H7 (cell line): ENCODE measurements around the gene BORCS8. TPM values are rescaled to one million over a fixed set of nuclear protein-coding genes. Genes with fewer than 3 reads are reported as not detected.

Experiments
- DNase-seq: peaks from one replicate; pipeline ENCODE4 v3.0.0; 2012
- H3K27me3 ChIP-seq: 2 replicates; pipeline ENCODE4 v1.6.0; 2011; ENCODE audit warnings: mild to moderate bottlenecking, low read length; ENCODE audit not compliant: control insufficient read depth, insufficient read depth
- H3K36me3 ChIP-seq: replicated peaks from 2 replicates; pipeline ENCODE4 v1.5.1; 2011; ENCODE audit warnings: low read length; ENCODE audit not compliant: control insufficient read depth, insufficient read depth
- H3K4me3 ChIP-seq: 2 replicates; pipeline ENCODE4 v1.5.1; 2011; ENCODE audit warnings: low read depth, mild to moderate bottlenecking, control low read depth, low read length, moderate library complexity; ENCODE audit not compliant: insufficient read depth
- total RNA-seq: library from RNA; depleted of rRNA; stranded (reverse); fragments of >200 nt; shearing (Covaris generic); gene quantifications from 2 replicates; pipeline ENCODE4 v1.2.3, GENCODE V29; 2014

The BORCS8 gene
- total RNA-seq, 1 experiment from 2014 or later = 18.9 TPM

DNA sequence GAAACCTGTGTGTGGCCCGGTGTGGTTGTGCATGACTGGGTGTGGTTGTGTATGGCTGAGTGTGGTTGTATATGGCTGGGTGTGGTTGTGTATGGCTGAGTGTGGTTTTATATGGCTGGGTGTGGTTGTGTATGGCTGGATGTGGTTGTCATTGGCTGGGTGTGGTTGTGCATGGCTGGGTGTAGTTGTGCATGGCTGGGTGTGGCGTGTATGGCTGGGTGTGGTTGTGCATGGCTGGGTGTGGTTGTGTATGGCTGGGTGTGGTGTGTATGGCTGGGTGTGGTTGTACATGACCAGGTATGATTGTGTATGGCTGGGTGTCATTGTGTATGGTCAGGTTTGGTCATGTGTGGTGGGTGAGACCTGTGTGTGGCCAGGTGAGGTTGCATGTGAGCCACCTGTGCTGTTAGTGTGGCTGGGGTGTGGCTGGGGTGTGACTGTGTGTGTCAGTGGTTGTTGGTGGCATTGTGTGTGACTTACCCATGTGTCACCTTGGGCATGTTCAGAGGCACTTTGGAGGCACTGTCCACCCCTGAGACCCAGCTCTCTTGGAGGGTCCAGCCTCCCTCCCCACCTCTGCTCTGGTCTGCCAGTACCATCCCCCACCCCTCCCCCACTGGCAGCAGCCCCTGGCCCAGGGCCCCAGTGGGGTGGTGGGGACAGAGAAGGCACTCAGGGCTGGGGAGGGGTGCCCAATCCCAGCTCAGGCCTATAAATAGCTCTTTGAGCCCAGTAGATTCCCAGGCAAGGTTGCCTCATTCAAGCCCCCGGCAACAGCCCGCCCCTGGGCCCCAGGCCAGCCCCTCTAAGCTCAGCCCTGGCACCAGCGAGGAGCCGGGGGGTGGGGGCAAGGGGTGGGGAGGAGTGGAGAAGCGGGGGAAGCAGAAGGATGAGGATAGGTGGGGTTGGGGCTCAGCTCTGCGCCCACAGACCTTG lies 16.0 kb upstream of the BORCS8 start:
- H3K36me3 ChIP-seq = no peaks in the 10 kb centered on the region
- H3K27me3 ChIP-seq = peaks cover 59% of the 10 kb centered on the region
- DNase-seq = peak; percentile 54
- H3K4me3 ChIP-seq = no peak overlapping the region

DNA sequence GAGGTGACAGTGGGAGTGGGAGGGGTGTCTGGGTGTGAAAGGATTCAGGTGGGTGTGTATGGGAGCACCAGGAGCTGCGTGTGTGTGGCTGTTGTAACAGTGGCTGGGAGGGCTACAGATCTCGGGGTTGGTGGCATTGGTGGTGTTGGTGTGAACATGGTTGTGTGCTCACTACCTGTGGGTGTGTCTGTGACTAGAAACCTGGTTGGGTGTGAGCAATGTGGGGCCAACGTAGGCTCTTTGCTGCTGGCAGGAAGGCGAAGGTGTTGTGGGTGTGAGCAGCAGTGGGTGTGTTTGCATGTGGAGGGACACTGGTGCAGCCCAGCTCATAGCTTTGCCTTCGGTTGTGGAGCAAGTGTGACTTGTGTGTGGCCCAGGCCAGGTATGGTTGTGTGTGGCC lies 15.0 kb upstream of the BORCS8 start:
- peaks cover 50% of the 10 kb centered on the region for H3K27me3 ChIP-seq
- H3K36me3 ChIP-seq = no peaks in the 10 kb centered on the region
- DNase-seq = no peak
- H3K4me3 ChIP-seq = no peak overlapping the region

DNA sequence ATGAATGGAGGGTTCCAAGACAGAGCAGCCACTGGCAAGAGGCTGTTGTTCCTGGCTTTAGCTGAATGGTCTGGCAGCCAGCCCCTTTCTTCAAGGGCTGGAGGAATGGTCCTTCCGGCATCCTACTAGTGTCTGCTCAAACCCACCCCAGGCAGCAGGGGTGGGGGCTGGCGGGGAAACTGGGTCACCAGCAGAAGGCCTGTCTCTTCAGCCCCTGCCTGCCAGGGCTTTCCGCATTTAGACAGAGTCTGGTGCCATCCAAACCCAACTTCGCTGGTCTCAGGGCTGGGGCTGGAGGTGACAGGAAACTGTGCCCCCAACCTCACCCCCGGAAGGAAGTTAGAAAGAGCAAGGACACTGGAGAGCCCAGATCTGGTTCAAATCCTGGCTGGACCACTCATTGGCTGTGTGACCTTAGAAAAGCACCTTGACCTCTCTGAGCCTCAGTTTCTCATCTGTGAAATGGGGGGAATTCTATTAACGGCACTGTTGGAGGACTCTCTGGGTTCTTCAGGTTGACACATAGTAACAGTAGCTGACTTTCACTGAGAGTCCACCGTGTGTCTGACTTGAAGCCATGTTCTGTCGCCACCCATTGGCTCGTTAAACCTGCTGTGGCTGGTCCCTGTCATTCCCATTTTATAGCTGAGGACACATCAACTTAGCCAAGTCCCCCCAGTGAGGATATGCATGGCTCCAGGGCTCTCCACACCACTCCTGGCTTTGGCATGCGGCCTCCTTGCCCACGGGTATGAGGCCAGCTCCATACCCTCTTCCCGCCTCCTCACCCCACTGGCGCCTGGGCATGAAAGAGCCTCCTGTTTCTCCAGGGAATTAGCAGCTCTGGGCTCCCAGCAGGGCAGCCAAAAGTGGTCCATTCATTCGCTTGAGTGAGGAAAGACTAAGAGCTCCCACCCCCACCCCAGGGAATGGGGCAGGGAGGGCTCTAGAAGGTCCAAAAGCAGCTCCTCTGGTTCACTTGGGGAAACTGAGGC lies 13.8 kb upstream of the BORCS8 start:
- H3K36me3 ChIP-seq = peaks cover 2% of the 10 kb centered on the region
- H3K4me3 ChIP-seq = no peak overlapping the region
- no peak for DNase-seq
- H3K27me3 ChIP-seq = peaks cover 39% of the 10 kb centered on the region

- H3K36me3 ChIP-seq = peaks cover 2% of the 10 kb centered on the region
- peak; percentile 77 for DNase-seq
- peaks cover 32% of the 10 kb centered on the region for H3K27me3 ChIP-seq
- H3K4me3 ChIP-seq = no peak overlapping the region
These were observed 12.2 kb upstream of the BORCS8 start for GRCh38 chr19:19204181-19204580.

DNA sequence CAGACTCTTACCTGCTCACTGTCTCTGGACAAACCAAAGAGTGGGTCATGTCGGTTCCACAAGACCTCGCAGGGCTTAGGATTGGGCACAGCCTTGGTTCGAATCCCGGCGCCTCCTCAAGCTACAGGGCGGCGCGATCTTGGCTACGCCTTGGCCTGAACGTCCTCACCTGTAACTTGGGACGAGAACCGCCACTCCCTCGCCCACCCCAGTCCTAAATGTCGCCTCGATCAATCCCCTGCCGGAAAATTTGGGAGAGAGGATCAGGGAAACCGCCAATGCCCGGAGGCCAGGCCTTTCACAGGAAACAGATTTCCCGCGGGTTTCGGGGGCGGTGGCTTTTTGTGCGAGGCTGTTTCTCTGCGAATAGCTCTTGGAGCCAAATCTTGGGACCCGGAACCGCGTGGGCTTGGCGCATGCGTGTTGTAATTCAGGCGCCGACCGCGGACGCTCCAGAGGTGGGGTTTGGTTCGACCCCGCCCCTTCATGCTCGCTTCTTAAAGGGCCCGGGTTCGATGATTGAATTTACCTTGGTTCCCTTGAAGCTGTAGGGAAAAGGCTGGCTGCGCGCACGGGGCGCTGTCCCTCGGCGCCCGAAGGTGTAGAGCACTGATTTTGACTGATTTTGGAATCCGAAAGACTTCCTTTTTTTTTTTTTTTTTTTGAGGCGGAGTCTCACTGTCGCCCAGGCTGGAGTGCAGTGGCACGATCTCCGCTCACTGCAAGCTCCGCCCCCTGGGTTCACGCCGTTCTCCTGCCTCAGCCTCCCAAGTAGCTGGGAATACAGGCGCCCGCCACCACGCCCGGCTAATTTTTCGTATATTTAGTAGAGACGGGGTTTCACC lies 11.3 kb upstream of the BORCS8 start, which contains the start of gene NR2C2AP:
TSS of gene NR2C2AP (minus strand) at position 403 of the 845 bp plus-strand sequence. CDS start at position 49, 354 bp downstream.
- H3K36me3 ChIP-seq = peaks cover 6% of the 10 kb centered on the region
- H3K27me3 ChIP-seq = peaks cover 29% of the 10 kb centered on the region
- H3K4me3 ChIP-seq = peak within 1 kb of the TSS; percentile 81
- DNase-seq = peak; percentile 98

DNA sequence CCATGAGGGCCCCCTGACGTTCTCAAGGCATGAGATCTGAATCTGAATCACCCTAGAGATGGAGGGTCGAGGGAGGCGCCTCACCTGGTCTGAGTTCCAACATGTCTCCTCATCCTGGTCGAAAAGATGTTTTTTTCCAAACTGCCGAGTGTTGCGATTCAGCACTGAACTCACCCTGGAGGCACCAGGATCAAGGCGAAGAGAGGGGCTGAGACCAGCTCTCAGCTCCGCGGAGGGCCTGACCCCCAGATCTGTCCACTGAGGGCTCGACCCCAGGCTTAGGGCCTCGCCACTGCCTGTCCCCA lies 10.7 kb upstream of the BORCS8 start:
- peak; percentile 70 for DNase-seq
- H3K4me3 ChIP-seq = peak overlapping the region; percentile 81
- peaks cover 28% of the 10 kb centered on the region for H3K27me3 ChIP-seq
- H3K36me3 ChIP-seq = peaks cover 7% of the 10 kb centered on the region

DNA sequence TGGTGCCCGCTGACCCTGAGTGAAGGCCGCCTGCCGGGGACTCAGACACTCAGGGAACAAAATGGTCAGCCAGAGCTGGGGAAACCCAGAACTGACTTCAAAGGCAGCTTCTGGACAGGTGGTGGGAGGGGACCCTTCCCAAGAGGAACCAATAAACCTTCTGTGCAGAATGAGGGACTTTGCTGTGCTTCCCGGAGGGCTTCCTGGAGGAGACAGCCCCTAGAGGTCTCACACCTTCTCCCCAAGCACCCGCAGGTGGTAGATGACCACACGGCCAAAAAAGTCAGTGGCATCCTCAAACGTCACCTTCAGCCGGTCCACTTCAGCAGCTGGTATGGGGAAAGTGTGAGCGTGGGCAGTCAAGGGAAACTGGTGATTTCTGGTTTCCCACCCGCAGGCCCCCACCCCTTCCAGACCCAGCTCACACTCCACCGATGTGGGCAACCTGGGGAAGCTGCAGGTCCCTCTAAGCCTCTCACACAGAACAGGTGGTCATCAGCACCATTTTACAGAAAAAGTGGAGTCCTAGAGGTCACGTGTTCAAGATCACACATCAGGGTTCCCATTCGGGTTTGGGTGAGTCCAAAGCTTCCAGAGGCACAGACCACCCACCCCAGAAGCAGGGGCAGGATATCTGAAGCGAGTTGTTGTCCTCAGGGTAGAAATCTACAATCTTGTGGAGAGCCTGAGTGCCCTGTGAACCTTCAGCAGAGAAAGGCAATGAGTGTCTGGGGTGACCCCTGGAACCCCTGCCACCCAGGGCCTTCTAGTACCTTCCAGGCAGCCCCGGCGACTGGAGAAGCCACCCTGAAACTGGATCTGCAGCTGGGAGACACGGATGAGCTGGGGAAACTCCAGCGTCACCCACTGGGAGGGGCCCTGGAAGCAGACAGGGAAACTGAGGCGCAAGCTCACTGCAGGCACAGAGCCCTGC lies 10.0 kb upstream of the BORCS8 start:
- Histone ChIP-seq H3K4me3 (peak overlapping the region; percentile 81), H3K36me3 (peaks cover 9% of the 10 kb centered on the region), H3K27me3 (peaks cover 24% of the 10 kb centered on the region)
- DNase-seq = peak; percentile 35

DNA sequence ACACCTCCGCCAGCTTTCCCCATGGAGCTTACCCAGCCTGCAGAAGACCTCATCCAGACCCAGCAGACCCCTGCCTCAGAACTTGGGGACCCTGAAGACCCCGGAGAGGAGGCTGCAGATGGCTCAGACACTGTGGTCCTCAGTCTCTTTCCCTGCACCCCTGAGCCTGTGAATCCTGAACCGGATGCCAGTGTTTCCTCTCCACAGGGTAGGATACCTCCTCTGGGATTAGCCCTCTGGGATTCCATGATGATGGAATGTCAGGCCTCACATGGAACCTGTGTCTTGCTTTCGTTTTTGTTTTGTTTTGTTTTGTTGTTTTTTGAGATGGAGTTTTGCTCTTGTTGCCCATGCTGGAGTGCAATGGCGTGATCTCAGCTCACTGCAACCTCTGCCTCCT lies 2.0 kb upstream of the BORCS8 start:
- Histone ChIP-seq H3K36me3 (peaks cover 8% of the 10 kb centered on the region), H3K27me3 (no peaks in the 10 kb centered on the region), H3K4me3 (no peak overlapping the region)
- no peak for DNase-seq

- peak overlapping the region; percentile 83 for H3K4me3 ChIP-seq
- DNase-seq = no peak
- H3K36me3 ChIP-seq = peaks cover 3% of the 10 kb centered on the region
- H3K27me3 ChIP-seq = no peaks in the 10 kb centered on the region
These were observed 1.0 kb upstream of the BORCS8 start for GRCh38 chr19:19192910-19193423.

DNA sequence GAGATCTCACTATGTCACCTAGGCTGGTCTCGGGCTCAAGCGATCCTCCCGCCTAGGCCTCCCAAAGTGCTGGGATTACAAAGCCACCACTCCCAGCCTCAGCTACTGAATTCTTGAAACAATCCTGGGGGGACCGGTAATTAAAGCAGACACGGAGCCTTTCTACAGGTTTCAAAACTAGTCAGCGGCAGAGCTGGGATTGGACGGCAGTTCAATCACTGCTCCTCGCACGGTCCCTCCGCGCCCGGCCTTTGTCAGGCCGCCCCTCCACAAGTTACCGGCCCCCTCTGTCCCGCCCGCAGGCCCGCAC lies 229 bp downstream of the BORCS8 start:
- H3K36me3 ChIP-seq = no peaks in the 10 kb centered on the region; the same call in 1 of the 2 replicates
- no peak for DNase-seq
- no peaks in the 10 kb centered on the region for H3K27me3 ChIP-seq
- H3K4me3 ChIP-seq = peak overlapping the region; percentile 77

DNA sequence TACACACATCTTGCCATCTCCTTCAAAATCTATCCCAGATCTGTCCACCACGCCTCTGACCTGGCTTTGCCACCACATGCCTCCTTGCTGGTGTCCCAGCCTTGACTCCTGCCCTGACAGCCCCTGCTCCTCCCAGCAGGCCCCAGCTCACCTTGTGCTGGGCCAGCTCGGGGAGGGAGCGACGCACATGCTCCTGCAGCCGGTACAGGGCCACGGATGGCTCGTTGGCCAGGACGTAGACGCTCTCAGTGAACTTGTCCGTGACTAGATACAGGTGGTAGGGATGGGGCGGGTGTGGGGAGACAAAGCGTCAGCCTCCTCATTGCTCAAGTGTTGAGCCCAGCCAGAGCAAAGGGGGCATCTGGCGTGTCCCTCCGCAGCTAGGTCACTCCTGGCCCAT lies 5.2 kb downstream of the BORCS8 start:
- H3K4me3 ChIP-seq = no peak overlapping the region
- H3K36me3 ChIP-seq = peaks cover 2% of the 10 kb centered on the region
- no peak for DNase-seq
- H3K27me3 ChIP-seq = no peaks in the 10 kb centered on the region

DNA sequence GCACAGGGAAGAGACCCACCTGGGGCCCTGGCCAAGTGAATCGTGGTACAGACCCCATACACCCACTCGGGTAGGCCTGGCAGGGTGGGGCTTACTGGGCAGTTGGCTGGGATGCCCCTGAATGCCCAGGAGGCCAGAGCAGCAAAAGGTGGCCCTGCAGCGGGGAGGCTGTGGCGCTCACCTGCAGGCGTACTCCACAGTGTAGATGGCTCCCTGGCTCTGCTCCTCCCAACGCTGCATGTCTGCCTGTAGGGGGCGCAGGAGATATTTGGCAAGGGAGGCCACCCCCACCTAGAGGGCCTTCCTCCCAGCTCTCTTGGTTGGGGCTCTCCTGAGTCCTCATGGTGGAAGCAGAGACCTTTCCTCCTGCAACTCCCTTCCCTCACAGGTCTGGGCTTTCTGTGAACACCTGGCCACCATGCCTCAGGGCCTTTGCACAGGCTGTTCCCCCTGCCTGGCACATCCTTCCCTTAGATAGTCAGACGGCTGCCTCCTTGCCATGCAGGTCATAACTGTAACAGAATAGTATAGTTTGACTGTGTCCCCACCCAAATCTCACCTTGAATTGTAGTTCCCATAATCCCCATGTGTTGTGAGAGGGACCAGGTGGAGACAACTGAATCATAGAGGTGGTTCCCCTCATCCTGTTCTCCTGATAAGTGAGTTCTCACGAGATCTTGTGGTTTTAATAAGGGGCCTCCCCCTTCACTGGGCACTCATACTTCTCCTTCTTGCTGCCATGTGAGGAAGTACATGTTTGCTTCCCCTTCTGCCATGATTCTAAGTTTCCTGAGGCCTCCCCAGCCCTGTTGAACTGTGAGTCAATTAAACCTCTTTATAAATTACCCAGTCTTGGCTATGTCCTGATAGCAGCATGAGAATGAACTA lies 5.9 kb downstream of the BORCS8 start:
- H3K4me3 ChIP-seq = no peak overlapping the region
- peaks cover 2% of the 10 kb centered on the region for H3K36me3 ChIP-seq
- peak; percentile 95 for DNase-seq
- no peaks in the 10 kb centered on the region for H3K27me3 ChIP-seq
